ENCODE results near the gene PRPF4.
"Not testable (repeated sequence)": the region's sequence is repeated elsewhere in the genome, so short reads cannot be mapped to it uniquely, and the experiment has no call there.

The PRPF4 gene

GRCh38 chr9:113275157-113276131 lies at the start of gene PRPF4, which contains the start of gene CDC26:
Gene PRPF4, plus strand, starts transcription at chr9:113275658. Its CDS starts 86 bp downstream, at chr9:113275744.
Gene CDC26, minus strand, starts transcription at chr9:113275572. Its CDS starts 3,065 bp downstream, at chr9:113272507.
- peak; percentile 99 for DNase-seq (ENCODE audit: low read depth, low spot score)

- no peak for DNase-seq (ENCODE audit: low read depth, low spot score)
Observed at GRCh38 chr9:113227436-113227835, 48.0 kb upstream of the PRPF4 start.

DNA sequence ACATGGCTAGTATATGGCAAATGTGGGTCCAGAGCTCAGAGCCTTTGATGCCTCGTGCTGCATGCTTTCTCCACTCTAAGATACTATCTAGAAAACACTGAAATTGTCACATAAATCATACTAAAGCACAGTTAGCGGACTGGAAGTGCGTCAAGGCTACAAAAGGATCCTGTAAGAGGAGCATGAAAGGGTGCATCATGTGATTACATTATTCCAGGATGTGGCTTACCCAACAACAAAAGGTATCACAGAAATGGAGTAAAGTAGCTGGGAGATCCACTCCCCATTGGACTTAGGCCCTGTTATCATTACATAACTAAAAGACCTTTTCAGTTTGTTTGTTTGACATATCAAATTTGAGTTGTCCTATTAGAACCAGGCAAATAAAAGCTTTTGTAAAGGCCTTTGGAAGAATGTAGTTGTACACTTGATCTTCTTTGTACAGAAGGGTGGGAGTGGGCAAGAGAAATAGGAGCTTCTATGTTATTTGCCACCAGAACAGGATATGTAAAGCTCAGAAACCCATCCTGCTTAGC lies 47.3 kb upstream of the PRPF4 start:
- no peak for DNase-seq (ENCODE audit: low read depth, low spot score)

DNA sequence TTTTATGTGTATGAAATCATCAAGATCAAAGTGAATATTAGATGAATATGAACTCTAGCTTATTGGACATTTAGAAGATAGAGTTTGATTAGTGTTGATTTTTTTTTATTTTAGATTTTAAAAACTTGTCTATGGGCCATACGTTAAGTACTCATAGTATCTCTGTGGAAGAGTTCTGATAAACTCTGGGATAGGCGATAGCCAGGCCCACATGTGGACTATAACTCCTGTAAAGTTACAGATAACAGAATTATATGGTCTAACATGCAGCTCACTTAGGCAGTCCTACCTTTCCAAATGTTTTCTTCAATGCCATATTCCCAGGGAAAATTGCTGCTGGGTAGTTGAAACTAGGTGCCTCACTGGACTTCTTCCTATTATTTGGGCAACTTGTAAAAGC lies 43.8 kb upstream of the PRPF4 start:
- DNase-seq (ENCODE audit: low read depth, low spot score), result no peak

DNA sequence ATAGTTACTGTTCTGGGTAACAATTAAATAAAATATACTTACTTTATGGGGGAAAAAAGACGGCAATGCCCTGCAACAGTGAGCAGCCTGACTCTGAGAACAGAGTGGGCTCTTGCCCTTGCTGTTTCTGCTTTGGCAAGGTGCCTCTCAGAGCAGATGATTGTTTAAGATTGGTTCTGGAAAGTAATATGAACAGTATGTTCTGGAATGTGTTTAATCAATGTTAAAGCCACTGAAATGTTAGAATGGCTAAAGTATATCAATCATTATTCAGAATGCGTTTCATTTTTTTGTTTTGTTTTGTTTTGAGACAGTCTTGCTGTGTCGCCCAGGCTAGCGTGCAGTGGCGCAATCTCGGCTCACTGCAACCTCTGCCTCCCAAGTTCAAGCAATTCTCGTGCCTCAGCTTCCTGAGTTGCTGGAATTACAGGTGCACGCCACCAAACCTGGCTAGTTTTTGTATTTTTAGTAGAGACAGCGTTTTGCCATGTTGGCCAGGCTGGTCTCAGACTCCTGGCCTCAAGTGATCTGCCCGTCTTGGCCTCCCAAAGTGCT lies 39.7 kb upstream of the PRPF4 start:
- DNase-seq (ENCODE audit: low read depth, low spot score), result peak; percentile 6

DNA sequence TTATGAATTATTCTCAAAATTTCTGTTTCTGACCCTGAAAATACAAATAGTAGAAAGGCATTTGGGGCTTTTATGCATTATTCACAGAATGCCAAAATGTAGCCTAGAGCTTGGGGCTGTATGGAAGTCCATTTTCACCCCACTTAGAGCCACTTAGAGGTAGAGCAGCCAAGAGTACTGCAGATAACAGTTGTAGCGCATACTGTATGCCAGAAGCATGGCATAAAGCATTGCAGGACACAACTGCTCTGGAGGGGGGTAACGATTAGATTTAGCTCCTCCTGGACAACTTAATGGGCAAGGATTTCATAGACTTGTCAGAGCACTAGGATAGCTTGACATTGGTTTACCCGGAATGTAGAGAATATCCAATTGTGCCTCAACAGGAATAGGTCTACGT lies 38.4 kb upstream of the PRPF4 start:
- DNase-seq (ENCODE audit: low read depth, low spot score), result no peak

- DNase-seq (ENCODE audit: low read depth, low spot score), result no peak
Observed at GRCh38 chr9:113238202-113238858, 37.1 kb upstream of the PRPF4 start.

DNA sequence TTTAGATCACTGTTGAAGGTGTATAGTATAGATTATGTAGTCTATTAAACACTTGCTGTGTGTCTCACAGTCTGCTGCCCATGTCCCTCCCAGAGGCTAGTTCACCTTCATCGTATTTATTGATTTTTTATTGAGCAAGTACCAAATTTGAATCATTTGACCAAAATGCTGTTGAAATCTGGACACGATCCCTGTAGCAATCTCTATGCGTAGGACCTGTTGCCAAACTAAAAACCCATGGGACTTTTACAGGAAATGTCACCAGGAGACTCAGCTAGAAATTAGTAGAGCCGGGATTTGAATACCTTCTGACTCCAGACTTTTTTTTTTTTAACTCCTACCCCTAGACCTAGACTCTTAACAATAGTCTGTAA lies 36.6 kb upstream of the PRPF4 start:
- no peak for DNase-seq (ENCODE audit: low read depth, low spot score)

GRCh38 chr9:113241161-113241560 lies 34.3 kb upstream of the PRPF4 start:
- no peak for DNase-seq (ENCODE audit: low read depth, low spot score)

DNA sequence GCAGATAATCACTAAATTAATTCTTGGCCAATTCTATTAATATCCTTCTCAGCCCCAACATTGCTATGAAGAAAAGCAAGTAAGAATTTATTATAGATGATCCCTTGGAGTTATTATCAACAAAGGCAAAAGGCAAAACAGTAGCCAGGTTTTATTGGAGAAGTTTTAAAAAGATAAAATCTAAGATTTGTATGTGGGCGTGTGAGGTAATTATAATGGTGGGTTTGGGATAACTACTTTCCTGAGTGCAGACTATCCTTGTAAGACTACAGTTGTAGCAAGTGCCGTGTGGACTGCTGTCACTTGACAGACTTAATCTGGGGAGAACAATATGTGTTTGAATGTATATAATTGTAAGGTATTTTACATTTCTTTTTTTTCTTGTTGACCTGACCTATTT lies 30.9 kb upstream of the PRPF4 start:
- no peak for DNase-seq (ENCODE audit: low read depth, low spot score)

DNA sequence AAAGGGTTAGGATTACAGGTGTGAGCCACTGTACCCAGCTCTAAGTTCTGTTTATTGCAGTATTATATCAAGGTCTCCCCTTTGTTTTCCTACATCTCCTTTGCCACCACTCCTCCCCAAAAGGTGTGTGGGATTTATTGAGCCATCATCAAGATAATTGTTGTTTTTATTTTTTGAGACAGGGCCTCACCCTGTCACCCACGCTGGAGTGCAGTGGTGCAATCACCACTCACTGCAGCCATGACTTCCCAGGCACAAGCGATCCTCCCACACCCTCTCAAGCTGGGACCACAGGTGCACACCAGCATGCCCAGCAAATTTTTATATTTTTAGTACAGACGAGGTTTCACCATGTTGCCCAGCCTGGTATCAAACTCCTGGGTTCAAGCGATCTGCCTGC lies 29.6 kb upstream of the PRPF4 start:
- no peak for DNase-seq (ENCODE audit: low read depth, low spot score)

DNA sequence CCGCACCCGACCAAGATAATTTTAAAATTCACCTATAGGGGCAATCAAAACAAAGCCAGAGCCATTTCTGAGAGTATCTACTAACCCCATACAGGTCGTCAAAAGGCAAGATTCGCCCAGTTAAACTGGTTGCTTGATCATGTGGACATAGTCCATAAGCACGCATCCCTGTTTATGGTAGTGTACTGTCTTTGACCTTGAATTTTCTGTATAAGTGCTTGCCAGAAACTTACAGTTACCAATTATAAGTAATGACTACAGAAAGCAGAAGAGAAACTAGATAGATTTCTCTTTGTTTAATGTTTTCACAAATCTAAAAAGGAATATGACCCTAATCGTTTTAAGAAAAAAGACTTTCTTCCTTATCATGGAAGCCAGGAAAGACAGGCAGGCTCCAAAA lies 28.5 kb upstream of the PRPF4 start:
- no peak for DNase-seq (ENCODE audit: low read depth, low spot score)

DNA sequence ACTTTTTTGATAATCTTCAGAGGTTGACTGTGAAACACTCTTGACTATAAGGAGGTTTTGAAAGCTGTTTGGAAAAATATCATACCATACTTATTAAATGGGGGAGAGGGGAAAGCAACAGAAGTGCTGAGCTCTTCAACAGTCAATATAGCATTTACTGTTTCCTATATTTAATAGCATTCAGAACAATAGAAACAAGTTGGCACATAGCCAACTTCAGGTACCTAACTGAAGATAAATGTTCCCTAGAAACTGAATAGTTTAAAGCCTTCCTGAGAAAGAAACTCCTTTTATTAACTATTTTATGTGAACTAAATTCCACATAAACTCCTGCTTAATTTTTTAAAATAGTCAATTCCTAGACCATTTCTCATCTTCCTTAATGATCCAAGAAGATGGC lies 27.8 kb upstream of the PRPF4 start:
- DNase-seq (ENCODE audit: low read depth, low spot score), result no peak

DNA sequence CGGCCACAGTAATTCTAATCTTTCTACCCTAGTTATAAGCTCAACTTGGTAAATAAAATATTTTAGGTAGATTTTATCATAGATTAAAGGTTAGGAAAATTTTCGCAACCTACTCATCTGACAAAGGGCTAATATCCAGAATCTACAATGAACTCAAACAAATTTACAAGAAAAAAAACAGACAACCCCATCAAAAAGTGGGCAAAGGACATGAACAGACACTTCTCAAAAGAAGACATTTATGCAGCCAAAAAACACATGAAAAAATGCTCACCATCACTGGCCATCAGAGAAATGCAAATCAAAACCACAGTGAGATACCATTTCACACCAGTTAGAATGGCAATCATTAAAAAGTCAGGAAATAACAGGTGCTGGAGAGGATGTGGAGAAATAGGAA lies 25.8 kb upstream of the PRPF4 start:
- DNase-seq (ENCODE audit: low read depth, low spot score), result not testable (repeated sequence)

DNA sequence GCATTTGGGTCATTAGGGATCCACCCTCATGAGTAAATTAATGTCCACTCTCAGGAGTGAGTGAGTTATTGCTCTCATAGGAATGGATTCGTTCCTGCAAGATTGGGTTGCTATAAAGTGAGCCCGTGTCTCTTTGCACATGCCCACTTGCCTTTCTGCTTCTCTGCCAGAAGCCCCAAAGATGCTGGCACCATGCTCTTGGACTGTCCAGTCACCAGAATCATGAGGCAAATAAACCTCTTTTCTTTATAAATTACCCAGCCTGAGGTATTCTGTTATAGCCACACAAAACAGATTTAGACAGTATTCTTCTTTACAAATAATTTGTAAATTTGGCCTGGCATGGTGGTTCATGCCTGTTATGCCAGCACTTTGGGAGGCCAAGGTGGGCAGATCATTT lies 24.7 kb upstream of the PRPF4 start:
- no peak for DNase-seq (ENCODE audit: low read depth, low spot score)

DNA sequence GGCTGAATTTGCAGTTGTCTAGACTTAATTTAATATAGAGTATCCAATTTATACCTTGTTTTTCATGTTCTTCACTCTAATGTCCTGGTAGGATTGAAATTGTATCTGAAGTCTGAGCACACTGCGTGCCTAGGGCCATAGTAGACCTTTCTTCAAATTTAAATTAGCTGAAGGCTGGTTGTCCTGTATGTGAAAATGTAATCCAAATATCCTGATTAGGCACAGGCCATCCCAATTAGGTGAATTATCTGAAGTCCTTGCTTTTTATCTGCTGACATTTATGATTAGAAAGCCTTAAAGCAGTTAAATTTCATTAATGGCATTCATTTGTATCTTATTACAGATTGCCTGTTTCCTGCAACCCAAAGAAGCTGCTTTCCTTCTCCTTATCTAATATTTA lies 20.5 kb upstream of the PRPF4 start:
- no peak for DNase-seq (ENCODE audit: low read depth, low spot score)

GRCh38 chr9:113255438-113255837 lies 20.0 kb upstream of the PRPF4 start:
- DNase-seq (ENCODE audit: low read depth, low spot score), result no peak

GRCh38 chr9:113257863-113258262 lies 17.6 kb upstream of the PRPF4 start:
- no peak for DNase-seq (ENCODE audit: low read depth, low spot score)

GRCh38 chr9:113258282-113258681 lies 17.2 kb upstream of the PRPF4 start:
- DNase-seq (ENCODE audit: low read depth, low spot score), result no peak

DNA sequence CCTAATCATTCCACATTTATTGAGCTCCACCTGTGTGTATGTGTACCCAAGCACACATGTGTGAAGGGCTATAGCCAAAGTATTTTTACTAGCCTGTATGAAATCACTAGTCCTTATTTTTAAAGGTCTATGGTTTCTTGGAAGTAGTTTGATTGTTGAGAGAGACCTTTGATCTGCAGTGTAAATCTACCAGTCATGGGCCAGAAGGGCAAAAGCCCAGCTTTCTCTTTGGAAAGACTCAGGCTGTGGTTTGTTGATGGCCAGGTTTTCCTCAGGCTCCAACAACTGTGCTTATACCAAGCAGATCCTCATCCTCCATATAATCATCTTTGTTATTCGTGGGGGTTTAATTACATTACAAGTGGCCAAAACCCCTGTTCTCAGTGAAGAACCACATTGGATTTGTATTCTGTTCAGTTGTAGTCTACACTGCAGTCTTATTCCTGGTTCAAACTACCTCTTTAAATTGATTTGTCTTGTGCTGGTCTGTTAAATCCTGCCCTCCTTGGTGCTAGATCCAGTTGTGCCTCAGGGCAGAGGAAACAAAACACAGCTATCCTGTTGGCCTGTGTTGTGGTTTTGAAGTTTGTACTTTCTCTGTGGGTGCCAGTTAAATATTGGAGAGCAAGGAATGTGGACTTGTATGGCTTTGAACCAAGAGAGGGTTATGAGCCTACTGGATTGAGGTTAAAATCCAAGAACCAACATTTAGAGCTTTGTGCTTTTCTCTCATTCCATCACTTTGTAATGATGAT lies 13.4 kb upstream of the PRPF4 start:
- DNase-seq (ENCODE audit: low read depth, low spot score), result peak; percentile 23

DNA sequence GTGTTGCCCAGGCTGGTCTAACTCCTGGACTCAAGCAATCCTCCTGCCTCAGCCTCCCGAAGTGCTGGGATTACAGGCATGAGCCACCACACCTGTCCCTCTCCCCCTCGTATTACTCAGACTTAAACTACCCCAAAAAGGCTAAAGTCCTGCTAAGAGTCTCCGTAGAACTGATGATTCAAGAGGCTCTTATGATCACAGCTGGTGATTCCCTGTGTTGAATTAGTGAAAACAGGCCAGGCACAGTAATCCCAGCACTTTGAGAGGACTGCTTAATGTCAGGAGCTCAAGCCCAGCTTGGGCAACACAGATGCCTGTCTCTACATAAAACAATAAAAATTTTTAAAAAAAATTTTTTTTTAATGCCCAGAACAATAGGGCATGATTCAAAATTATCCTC lies 9.3 kb upstream of the PRPF4 start:
- no peak for DNase-seq (ENCODE audit: low read depth, low spot score)
